Liver (tissue), 9 donors: ENCODE data around the gene FTHL17. TPM values are rescaled to one million over a fixed set of nuclear protein-coding genes. Genes with fewer than 3 reads are reported as not detected.

Experiments
- DNase-seq: peaks from one replicate; pipeline ENCODE4 v3.0.0-alpha.2; 2017; ENCODE audit warnings: low spot score
- H3K27ac ChIP-seq, 2 donors: one replicate each; pipeline ENCODE4 v1.7.0; 2013; ENCODE audit warnings: inconsistent platforms in 2 of 2, low read length in 2 of 2, control low read depth in 1 of 2, low read depth in 1 of 2, mild to moderate bottlenecking in 1 of 2
- H3K27me3 ChIP-seq, 4 donors: one replicate each; pipeline versions ENCODE4 v1.6.1 to v1.7.0; 2013; ENCODE audit warnings: low read length in 3 of 4, inconsistent platforms in 1 of 4, mild to moderate bottlenecking in 1 of 4, moderate library complexity in 1 of 4; ENCODE audit not compliant: control insufficient read depth in 4 of 4, insufficient read depth in 4 of 4
- H3K36me3 ChIP-seq, 4 donors: one replicate each; pipeline versions ENCODE4 v1.6.1 to v1.7.0; 2013; ENCODE audit warnings: low read length in 3 of 4, mild to moderate bottlenecking in 3 of 4, low read depth in 1 of 4, moderate library complexity in 1 of 4; ENCODE audit not compliant: control insufficient read depth in 4 of 4, insufficient read depth in 3 of 4
- H3K4me1 ChIP-seq, 4 donors: one replicate each; pipeline versions ENCODE4 v1.6.1 to v1.7.0; 2013; ENCODE audit warnings: low read length in 3 of 4, mild to moderate bottlenecking in 3 of 4, moderate library complexity in 1 of 4; ENCODE audit not compliant: control insufficient read depth in 4 of 4, insufficient read depth in 4 of 4
- H3K4me3 ChIP-seq, 3 donors: one replicate each; pipeline versions ENCODE4 v1.6.1 to v1.7.0; 2013; ENCODE audit warnings: low read length in 3 of 3, control low read depth in 1 of 3, low read depth in 1 of 3, mild to moderate bottlenecking in 1 of 3
- H3K9ac ChIP-seq, 2 donors: one replicate each; pipeline ENCODE4 v1.7.0; 2013; ENCODE audit warnings: low read length in 2 of 2, mild to moderate bottlenecking in 2 of 2, moderate library complexity in 2 of 2, control low read depth in 1 of 2, low read depth in 1 of 2
- H3K9me3 ChIP-seq, 4 donors: one replicate each; pipeline versions ENCODE4 v1.6.1 to v1.7.0; 2013; ENCODE audit warnings: low read length in 3 of 4; ENCODE audit not compliant: control insufficient read depth in 4 of 4
- CTCF ChIP-seq: fragments of 150-350 bp; IDR thresholded peaks from 2 replicates; pipeline ENCODE4 v1.5.1; 2017; ENCODE audit warnings: improper control_type of control experiment, low read depth, low read length; ENCODE audit not compliant: missing input control
- EGR1 ChIP-seq, 2 donors: IDR thresholded peaks; 2 replicates each; pipeline ENCODE4 v1.6.1; 2016 to 2018; ENCODE audit warnings: antibody characterized with exemption in 2 of 2, low read depth in 2 of 2
- FOXA1 ChIP-seq: IDR thresholded peaks from 2 replicates; pipeline ENCODE4 v1.6.1; 2016; ENCODE audit warnings: antibody characterized with exemption
- FOXA2 ChIP-seq: IDR thresholded peaks from 2 replicates; pipeline ENCODE4 v1.6.1; 2016; ENCODE audit warnings: antibody characterized with exemption
- GABPA ChIP-seq, 2 donors: IDR thresholded peaks in 1 of 2; conservative IDR thresholded peaks in 1 of 2; 2 replicates each; pipeline ENCODE4 v1.6.1; 2016; ENCODE audit warnings: antibody characterized with exemption in 2 of 2, mild to moderate bottlenecking in 1 of 2, moderate library complexity in 1 of 2
- HNF4A ChIP-seq, 2 donors: conservative IDR thresholded peaks; 2 replicates each; pipeline ENCODE4 v1.6.1; 2016; ENCODE audit warnings: antibody characterized with exemption in 2 of 2, mild to moderate bottlenecking in 2 of 2
- HNF4G ChIP-seq: IDR thresholded peaks from 2 replicates; pipeline ENCODE4 v1.6.1; 2016; ENCODE audit warnings: antibody characterized with exemption
- MAX ChIP-seq: IDR thresholded peaks from 2 replicates; pipeline ENCODE4 v1.6.1; 2016; ENCODE audit warnings: antibody characterized with exemption
- NR2F2 ChIP-seq: IDR thresholded peaks from 2 replicates; pipeline ENCODE4 v1.6.1; 2016; ENCODE audit warnings: antibody characterized with exemption
- RAD21 ChIP-seq, 2 donors: IDR thresholded peaks; 2 replicates each; pipeline ENCODE4 v1.6.1; 2016; ENCODE audit warnings: antibody characterized with exemption in 2 of 2, mild to moderate bottlenecking in 2 of 2
- REST ChIP-seq: IDR thresholded peaks from 2 replicates; pipeline ENCODE4 v1.6.1; 2016; ENCODE audit warnings: antibody characterized with exemption, mild to moderate bottlenecking
- SP1 ChIP-seq: IDR thresholded peaks from 2 replicates; pipeline ENCODE4 v1.6.1; 2018; ENCODE audit warnings: antibody characterized with exemption, mild to moderate bottlenecking
- TAF1 ChIP-seq: conservative IDR thresholded peaks from 2 replicates; pipeline ENCODE4 v1.6.1; 2016; ENCODE audit warnings: antibody characterized with exemption, mild to moderate bottlenecking
- YY1 ChIP-seq: IDR thresholded peaks from 2 replicates; pipeline ENCODE4 v1.6.1; 2016; ENCODE audit warnings: antibody characterized with exemption, mild to moderate bottlenecking
- ZBTB33 ChIP-seq: IDR thresholded peaks from 2 replicates; pipeline ENCODE4 v1.6.1; 2016; ENCODE audit warnings: antibody characterized with exemption
- WGBS: extraction: QIAGEN DNeasy Blood & Tissue Kit; methylation state at CpG from one replicate; pipeline ENCODE4 v1.1.7; 2013; 5-methylcytosine and 5-hydroxymethylcytosine counted together
- polyA plus RNA-seq, 2 donors: library from polyadenylated mRNA; stranded (reverse) in 1 of 2; unstranded in 1 of 2; fragments of 200-250 nt in 1 of 2; fragments of >200 nt in 1 of 2; fragmentation: Nextera tagmentation in 1 of 2; extraction: Ambion mirVana in 1 of 2; gene quantifications; one replicate each; pipeline versions ENCODE4 v1.2.1 to v1.2.3, GENCODE V29; 2013 to 2015
- total RNA-seq, 2 donors: library from RNA; depleted of rRNA; stranded (reverse); fragments of >200 nt; gene quantifications; one replicate each; pipeline ENCODE4 v1.2.3, GENCODE V29; 2014
- donor health status: healthy.
- donor health status: healthy.
- donor health status: healthy.
- donor health status: healthy.
- donor health status: healthy.

The FTHL17 gene
- total and polyA plus RNA-seq, 4 donors: not detected

- DNase-seq: no peak
- H3K4me3 ChIP-seq: no peak overlapping the region
- 80% methylated on average over 3 of the region's 3 CpGs for WGBS
- no peak for TF ChIP-seq YY1
- TF ChIP-seq TAF1: no peak
- TF ChIP-seq FOXA2: no peak
- TF ChIP-seq HNF4G: no peak
- TF ChIP-seq CTCF: no peak
- TF ChIP-seq RAD21 (IDR thresholded peaks at IDR 0.05): no peak
- TF ChIP-seq MAX: no peak
- TF ChIP-seq ZBTB33: no peak
- no peak for TF ChIP-seq EGR1 (IDR thresholded peaks at IDR 0.05; ENCODE audit: low read depth in 2 of 2)
- TF ChIP-seq SP1: no peak
- TF ChIP-seq REST: no peak
- H3K27me3 ChIP-seq: peaks cover 0 to 2% (median 0%) of the 10 kb centered on the region in 4 donors
- H3K9ac ChIP-seq: no peak overlapping the region
- no peaks in the 10 kb centered on the region for H3K9me3 ChIP-seq
- no peak overlapping the region for H3K27ac ChIP-seq
- no peaks in the 10 kb centered on the region for H3K36me3 ChIP-seq
- H3K4me1 ChIP-seq: no peaks in the 10 kb centered on the region
Observed at GRCh38 chrX:31057291-31057690, 14.6 kb downstream of the FTHL17 start.

GRCh38 chrX:31053621-31054020 is 18.2 kb downstream of the FTHL17 start:
- no peak for DNase-seq
- Histone ChIP-seq H3K27ac (no peak overlapping the region), H3K9me3 (no peaks in the 10 kb centered on the region), H3K27me3 (peaks cover 0 to 1% (median 0%) of the 10 kb centered on the region in 4 donors), H3K9ac (no peak overlapping the region), H3K36me3 (no peaks in the 10 kb centered on the region), H3K4me1 (no peaks in the 10 kb centered on the region), H3K4me3 (no peak overlapping the region)
- WGBS: 92% methylated on average over 3 of the region's 3 CpGs
- TF ChIP-seq HNF4A (conservative IDR thresholded peaks at IDR 0.05) (no peak), EGR1 (IDR thresholded peaks at IDR 0.05; ENCODE audit: low read depth in 2 of 2) (no peak), MAX (no peak), FOXA2 (no peak), CTCF (no peak), FOXA1 (no peak), TAF1 (no peak), ZBTB33 (no peak), NR2F2 (no peak), YY1 (no peak), REST (no peak), SP1 (no peak), GABPA (IDR thresholded peaks at IDR 0.05 in 1 of 2, conservative IDR thresholded peaks at IDR 0.05 in 1 of 2) (no peak)
